HS-5 (cell line): ENCODE data around the gene CELF2.

Source experiments
- DNase-seq: peaks from one replicate; pipeline ENCODE4 v3.0.0-alpha.2; 2012; ENCODE audit warnings: low read depth

Gene CELF2

DNA sequence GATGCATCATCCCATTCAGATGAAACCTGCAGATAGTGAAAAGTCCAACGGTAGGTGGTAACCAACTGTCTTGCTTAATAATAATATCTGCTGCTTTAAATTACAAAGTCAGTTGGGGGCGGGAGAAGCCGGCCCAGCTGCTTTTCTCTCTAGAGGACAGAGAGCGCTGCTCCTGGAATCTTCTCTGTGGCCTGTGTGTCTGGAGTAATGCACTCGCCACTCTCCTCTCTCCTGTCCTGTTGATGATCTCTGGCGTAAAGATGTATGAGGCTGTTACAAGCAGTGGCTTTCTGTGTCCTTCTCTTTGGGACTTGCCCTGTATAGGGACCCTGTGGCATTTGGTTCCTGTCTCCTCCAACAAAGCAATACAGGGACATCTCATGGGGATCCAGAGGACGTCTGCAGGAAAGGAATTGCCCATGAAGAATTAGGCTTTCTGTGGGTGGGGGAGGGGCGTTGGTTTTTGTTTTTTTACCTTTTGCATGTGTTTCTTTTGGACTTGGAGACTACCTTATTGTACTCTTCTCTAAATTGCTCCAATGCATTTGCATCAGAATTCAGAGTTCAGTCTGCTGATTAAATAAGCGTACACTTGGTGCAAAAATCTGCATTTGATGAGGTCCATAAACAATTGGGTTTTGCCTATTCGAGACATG is 231.6 kb downstream of the CELF2 start:
- DNase-seq = no peak

DNA sequence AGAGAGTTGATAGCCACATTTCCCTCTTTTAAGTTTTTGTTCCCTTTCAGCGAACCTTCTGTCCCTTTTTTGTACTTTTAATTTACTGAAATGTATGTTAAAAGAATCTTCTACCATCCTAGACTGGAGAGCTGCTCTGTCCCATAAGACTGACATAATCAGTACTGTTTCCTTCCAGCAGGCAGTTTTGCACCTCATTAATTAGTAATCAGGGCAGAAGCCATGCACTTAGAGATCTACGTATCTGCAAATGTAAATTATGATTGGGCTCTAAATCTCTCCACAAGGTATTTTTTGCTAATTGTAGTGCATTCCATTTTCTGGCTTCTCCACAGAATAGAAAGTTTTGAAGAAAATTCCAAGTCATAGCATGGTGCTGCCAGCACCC is 232.1 kb downstream of the CELF2 start:
- no peak for DNase-seq

DNA sequence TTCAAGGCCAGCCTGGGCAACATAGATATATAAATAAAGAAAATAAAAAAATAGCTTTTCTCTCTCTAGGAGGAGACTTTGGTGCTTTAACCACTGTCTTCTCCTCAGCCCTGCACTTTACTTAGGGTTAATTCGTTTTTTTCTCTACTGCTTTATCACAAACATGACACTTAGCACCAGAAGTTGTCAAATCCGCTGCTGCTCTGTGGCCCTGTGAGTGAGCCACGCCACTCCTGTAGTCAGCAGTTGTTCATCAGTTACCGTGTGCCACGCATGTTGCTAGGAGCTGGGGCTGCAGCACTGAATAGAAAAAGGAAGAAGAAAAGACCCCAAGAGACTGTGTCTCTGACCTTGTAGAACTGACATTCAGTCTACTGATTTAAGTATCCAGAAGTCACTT is 232.6 kb downstream of the CELF2 start:
- DNase-seq = no peak

DNA sequence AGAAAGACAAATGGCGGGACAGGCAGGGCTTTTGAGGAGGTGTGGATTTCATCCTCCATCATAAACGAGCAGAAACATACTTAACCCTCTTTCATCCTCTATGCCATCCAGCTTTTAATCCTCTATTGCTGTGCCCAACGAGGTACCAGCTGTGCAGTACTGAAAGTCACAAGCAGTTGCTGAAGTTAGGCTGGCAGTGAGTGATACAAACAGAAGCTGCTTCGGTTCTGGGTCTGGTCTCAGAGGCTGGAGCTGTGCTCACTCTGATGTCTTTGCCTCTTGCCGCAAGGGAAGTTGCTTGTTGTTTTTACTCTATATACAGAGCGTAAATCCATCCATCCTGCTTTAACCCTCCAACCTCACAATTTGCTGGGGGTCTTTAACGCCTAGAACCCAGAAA is 235.2 kb downstream of the CELF2 start:
- no peak for DNase-seq

DNA sequence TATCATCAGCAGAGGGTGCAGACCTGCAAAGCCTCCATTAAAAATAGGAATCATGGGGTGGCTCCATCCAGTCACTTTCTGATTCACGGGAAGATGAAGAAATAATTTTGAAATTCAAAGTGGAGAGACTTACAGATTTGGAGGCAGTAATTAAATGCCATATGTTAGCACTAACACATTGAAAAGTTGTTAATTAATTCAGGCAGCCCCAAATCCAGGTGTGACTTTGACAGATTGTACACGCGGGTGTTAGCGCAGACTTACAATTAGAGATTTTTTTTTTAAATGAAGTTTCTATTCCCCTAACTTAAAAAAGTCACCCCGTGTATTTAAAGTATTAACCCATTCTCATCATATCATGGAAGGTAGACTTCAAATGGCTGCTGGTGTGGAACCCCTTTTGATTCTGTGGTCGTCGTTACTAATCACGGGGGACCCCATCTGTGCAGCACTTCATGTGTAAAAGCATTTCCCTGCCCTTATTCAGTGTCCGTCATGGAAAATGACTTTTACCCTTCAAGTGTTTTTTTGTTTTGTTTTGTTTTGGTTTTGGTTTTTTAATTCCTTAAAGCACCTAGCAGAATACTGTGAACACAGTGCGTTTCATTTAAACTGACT is 235.8 kb downstream of the CELF2 start:
- DNase-seq = no peak

DNA sequence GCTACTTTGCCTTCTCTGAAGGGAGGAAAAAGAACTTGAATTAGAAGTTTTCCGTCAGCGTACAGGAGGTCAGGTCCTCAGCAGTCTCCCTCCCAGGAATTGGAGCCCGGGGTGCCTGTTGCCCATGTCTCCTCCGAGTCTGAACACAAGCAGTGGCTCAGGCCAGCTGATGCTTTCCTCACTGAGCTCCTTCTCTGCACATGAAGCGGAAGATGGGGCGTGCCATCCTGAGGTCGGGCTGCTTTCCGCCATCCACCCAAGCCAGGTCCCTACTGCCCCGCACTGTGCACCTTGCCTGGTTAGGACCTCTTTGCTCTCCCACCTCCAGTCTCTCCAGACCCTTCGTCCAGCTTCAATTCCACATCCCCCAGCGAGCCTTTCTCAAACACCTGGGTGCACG is 237.5 kb downstream of the CELF2 start:
- no peak for DNase-seq

DNA sequence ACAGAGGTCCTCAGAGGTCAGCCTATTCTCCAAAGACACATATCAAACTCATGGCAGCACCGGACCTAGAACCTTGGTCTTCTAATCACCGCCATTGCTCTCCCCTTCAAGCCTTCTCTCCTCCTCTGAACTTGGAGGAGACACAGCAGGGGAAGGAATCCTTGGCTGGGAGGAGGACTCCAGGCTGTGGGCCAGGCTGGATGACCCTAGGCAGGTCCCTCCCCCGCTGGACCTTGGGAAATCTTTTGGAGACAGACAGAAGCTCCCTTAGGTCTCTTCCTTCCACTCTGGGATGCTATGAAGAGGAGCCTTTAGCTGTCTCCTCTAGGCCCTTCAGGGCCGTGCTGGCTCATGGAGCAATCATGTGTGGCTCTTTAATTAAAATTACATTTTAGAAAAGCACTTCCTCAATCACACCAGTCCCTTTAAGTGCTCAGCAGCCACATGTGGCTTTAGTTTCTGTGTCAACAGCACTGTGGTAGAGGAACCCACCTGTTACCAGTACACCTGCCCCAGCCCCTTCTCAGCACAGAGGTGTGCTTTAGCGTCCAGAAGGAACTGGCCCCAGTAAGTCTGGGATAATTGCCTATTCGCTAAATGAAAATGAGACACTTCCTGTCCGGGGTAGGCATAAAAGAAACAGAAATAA is 238.2 kb downstream of the CELF2 start:
- no peak for DNase-seq

DNA sequence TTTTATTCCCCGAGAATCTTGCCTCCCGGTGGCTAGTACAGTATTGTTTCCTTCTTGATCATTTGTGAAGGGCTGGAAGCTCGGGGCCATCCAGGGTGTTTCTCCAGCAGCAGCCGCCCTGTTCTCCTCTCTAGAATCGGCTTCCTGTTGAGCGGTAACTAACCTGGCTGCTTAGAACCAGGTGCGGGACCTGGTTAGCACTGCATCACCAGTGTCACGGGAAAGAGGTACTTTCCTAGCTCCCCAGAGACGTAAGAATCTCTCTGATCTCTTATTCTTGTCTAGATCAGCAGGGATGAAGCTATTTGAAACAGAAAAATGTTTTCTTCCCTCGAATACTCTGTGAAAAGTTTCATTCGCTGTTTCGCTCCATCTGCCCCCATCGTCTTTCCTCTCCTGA is 239.2 kb downstream of the CELF2 start:
- DNase-seq = no peak

DNA sequence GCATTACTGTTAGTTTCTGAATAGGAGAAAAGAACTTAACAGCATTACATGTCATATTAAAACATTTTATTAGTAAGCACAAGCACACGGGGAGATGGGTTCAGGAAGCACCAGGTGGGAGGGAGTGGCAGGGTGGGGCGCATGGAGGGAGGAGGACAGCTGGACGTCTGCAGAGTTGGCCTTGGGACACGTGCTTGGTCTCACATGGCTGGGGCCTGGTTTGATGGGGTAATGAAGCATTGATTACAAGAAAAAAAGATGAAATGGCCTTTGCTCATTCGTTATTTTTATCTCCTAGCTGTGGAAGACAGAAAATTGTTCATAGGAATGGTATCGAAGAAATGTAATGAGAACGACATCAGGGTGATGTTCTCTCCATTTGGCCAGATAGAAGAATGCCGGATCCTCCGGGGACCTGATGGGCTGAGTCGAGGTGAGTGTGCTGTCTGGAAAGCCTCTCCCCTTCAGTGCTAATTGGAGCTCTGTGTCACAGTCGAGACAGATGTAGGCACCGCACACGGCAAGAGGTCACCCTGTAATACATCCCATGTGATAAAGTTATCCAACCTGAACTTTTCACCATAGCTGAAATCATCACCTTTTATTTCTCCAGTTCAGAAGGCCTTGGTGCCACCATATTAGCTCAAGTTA is 239.9 kb downstream of the CELF2 start:
- DNase-seq = no peak

DNA sequence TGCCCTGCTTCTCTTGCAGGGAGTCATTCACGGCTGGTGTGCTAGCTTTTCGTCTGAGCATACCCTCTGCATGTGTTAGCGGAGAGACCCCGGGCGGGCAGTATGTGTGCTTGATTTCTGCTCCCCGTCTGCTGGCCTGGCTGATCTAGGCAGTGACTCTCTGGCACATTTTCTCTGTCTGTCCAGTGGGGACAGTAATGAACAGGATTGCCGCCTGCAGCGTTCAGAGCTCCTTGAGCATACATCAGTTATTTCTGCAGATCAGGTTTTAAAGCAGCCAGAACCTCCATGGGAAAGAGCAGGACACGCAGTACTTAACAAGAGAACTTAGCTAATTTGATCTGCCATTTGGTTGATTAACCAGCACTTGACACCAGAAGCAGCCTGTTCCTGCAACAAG is 242.5 kb downstream of the CELF2 start:
- DNase-seq = no peak

DNA sequence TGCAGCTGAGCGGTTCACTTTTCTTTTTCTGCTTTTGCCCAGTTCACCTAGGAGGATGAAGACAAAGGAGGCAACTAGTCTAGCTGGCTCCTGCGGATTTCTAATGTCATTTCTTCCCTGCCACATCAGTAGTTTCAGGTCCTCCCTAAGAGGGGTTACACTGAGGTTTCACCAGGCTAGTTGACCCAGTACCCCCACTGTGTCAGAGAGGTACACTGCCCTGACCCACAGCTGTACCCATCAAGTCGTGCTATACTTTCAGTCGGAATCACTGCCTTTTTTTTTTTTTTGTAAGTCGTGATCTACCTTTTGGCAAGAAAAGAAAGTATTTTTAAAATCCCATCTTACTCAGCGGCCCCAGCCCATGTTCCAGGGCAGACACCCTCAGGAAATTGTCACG is 243.5 kb downstream of the CELF2 start:
- DNase-seq = no peak

DNA sequence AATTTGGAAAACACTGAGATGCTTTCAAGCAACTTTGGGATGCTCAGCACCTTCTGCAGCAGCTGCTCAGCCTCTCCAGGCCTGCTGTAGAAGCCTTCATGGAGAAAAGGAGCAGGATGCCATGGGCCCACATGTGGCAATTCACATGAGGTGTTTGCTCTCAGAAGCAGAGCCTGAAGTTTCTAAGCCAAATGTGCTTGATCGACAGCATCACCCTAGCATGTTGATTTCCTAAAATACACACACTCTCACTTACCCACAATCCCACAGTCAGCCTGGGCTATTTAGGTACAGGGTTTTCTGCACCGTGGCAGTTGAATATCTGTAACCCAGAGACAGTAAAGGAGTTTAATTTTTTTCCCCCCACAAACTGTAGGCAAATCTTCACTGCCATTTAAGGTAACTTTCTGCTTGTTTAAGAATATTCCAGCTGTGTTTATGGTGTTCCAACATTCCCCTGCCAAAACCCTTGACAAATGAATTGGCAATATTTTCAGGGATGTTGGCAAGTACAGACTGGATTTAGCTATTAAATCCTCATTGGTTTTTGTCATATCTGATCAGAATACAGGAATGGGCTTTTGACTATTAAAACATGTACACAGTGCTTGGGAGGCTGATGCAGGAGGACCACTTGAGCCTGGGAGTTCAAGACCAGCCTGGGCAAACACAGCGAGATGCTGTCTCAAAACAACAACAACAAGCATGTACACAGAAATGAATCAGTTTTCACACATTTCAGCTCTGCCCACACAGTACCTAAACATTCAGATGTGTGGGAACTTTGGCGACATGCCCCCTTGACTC is 244.2 kb downstream of the CELF2 start:
- no peak for DNase-seq

DNA sequence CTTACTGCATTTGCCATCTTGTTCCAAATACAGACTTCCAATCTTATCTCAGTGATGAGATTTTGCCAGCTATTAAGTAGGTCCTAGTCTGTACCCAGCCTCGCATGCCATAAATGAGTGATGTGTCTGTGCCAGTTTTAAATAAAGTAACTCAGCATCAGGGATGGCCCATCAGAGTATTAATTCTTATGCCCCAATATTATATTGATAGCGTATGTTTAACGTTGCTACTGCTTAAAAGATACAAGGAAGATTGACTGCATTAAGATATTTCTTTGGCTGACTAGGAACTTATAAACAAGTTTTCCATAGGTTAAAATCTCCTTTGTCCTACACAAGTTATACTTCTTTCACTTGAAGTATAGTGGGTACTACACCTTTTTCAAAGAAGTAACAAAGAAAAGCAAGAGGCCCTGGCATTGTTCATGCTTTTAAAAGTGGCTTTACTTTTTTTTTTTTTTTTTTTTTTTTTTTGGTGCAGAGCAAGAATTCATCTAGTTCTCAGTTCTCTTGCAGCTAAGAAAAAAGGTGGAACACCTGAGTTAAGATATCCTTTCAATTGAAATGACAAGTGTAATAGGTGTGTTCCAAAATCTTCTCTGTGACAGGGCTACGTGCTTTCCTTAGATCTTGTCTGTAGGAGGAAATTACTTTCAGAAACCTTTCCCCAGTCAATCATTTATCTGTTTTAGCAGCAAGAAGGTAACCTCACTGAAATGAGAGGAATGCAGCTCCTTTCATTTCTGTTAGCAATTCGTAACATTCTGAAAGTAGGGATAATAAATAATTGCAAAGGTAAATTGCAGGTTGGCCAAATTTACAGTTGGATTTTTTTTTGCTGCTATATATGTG is 245.0 kb downstream of the CELF2 start:
- no peak for DNase-seq

DNA sequence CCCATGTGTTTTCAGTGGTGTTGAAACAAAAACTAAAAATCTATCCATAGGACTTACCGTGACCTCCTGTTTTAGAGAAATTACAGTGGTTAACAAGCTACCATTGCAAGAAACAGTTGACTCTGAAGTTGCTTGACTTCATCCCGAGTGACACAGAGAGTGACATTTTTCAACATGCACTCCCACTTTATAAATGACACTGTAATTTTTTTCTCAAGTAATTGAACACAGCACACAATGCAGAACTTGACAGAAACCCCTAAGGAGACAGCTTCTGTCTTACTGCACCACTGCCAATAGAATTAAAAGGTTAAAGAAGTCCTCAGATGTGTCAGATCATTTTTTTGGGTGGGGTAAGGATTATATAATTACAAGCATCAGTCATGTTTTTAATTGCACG is 246.1 kb downstream of the CELF2 start:
- DNase-seq = no peak

DNA sequence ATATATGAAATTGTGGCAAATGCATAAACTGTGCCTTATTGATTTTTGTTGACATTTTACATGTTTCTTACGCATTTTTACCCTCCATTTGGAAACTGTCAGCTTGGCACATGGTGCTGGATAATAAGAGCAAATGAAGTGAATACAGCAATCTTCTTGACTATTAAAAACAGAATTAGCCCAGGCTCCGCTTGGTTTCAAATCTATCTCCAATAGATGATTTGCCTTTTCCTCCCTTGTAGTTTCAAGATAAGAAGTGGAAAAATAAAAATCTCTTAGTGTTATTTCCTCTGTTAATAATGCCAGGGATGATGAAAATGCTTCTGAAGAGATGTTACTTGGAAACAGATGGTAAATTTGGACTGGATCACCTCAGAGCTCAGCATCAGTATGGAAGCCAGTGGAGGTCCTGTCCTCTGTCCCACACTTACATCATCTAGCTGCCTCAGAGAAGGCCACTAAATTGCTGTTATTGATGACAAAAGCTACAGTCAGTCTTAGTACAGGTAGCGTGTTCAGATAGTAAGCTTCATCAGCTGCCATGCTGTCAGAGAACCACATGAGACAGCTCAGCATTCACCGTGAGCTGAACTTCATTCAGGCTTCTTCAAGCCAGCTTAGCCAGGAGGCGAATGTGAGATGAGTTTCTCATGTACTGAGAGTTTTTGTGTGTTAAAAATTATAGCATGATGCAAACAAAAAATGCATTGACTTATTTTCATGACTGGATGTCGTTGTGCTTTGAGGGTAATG is 246.8 kb downstream of the CELF2 start:
- no peak for DNase-seq

DNA sequence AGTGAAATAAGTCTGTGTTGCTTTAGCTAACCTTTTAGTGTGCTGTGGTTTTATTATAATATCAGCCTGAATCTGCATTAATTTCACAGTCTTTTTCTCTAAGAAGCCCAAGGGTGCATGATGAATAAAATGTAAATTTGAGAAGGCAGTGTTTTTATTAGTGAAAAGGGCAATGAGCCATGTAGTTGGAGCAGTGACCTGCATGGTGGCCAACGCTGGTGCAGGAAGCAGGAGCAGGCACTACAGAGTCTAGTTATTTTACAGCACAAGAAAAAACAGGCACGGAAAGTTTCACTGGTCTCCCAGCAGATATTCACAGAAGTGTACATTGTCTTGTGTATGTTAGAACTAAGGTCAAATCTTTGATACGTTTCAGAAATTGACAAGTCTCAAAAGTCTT is 247.8 kb downstream of the CELF2 start:
- no peak for DNase-seq

DNA sequence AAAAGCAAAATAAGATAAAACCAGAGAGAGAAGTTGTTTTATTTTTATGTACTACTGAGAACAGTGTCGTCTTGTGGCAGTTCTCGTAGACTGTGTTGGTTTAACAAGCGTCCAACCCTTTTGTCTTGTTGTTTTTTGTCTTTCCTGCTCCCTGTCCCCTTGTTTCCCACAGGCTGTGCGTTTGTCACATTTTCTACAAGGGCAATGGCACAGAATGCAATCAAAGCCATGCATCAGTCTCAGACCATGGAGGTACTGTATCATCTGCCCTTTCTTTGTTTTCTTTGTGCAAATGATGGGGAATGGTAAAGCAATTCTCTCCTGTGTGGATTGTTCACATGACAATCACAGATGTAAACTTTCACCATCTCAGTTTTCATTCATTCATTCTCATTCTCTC is 248.8 kb downstream of the CELF2 start:
- DNase-seq = no peak

DNA sequence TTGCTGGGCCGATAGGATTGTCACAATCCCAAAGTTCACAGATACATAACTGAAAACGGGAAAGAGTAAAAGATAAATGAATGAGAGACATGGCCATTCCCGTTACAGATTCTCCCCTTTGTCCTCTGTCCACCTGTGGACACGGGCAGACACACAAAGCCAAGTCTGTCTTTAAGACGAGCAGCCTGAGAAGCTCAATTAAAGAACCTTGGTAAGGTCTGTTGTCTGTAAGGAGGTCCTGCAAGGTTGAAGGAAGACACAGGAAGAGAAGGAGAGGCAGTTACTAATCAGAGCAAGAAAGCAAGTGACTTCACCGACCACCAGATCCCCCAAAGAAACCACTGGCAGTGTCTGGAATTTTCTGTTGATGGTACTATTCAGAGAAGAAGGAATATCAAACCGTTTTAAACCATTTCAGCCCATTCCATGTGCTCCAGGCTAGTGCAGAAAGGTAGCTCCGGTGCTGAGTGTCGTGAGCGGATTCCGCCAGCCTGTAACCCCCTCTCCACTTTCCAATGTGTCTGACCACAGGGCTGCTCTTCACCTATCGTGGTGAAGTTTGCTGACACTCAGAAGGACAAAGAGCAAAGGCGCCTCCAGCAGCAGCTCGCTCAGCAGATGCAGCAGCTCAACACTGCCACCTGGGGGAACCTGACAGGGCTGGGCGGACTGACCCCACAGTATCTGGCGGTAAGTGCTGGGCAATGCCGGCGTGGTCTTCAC is 252.6 kb downstream of the CELF2 start:
- no peak for DNase-seq

DNA sequence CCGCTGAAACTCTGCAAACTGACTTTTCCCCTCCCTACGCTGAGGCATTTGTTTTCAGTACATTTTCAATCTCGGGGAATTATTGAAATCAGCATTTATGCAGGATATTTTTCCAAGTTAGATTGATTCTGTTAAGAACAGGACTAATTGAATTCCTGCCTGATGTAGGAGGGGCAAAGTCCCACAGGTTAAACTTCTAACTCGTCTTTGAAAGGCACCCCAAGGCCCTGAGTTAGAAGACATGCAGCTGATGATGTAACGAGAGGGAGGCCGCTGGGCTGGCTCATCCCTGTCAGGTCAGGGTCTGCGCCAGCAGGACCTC is 253.1 kb downstream of the CELF2 start:
- no peak for DNase-seq

DNA sequence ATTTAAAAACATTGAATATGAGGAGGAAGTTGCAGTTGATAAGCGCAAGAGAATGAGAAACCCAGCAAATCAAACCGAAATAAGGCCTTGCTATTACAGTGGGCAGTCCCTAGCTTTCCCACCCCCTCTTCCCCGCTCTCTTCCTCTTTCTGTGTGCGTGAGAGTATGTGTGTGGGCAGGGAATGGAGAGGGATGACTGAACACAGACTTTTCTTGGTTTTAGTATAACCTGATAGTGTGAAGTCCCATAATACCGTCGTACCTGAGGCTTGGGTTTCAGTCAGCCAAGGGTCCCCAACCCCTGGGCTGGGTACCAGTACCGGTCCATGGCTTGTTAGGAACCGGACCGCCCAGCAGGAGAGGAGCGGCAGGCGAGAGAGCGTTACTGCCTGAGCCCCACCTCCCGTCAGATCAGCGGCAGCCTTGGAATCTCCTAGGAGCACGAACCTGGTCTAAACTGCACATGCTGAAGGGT is 255.3 kb downstream of the CELF2 start:
- DNase-seq = no peak
